KG1 (cell line): ENCODE data around the gene TEKT2.

Experiments
- DNase-seq: peaks from one replicate; lab custom pipeline; 2025; lab: John Stamatoyannopoulos, UW

Gene TEKT2

GRCh38 chr1:36087233-36088123 is 3.6 kb downstream of the TEKT2 start:
- DNase-seq = no peak

DNA sequence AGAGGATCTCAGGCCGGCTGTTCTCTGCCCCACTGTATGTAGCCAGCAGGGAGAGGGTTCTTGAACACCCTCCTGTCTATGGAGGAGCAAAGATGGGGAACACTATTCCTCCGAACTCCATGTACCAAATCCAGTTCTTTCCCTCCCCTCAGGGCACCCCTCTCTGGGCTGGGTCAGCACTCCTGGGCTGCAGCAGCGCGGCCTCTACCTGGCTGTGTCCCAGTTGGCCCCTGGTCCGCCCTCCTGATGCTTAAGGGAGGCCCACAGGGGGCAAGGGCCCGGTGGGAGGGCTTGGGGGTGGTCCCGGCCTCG is 4.3 kb downstream of the TEKT2 start:
- DNase-seq = no peak

GRCh38 chr1:36088577-36089392 is 4.9 kb downstream of the TEKT2 start, which contains the start of gene ADPRS:
Gene ADPRS (plus strand): TSS chr1:36088892. CDS start chr1:36088905, 13 bp downstream.
- peak; percentile 81 for DNase-seq

DNA sequence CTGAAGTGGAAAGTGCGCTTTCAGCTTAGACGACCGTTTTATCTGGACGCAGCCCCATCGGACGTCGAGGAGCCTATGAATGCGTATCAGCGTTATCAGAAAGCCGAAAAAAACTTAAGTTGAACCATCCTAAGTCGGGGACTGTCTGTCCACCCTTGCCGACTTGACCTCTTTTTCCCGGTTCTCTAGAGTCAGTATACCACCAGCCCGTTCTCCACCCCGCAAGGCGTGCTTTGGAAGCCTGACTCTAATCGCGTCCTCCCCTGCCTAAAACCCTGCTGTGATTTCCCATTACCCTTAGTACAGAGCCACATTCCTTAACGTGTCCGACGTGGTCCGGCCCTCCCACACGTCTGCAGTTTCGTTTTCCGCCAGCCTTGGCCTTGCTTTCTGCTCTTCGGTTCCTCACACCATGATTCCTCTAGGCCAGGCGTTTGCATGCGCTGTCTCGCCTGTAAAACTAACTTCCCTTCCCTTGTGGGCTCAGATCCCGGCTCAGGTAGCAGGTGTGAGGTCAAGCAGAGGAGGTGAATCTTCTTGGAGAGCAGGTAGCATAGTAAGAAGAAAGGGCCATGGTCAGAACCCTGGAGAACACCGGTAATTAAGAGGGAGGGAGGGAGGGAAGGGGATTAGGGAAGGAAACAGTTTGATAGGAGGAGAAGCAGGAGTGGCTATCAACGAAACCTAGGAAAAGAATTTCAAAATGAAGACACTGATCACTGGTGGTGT is 5.7 kb downstream of the TEKT2 start:
- no peak for DNase-seq

DNA sequence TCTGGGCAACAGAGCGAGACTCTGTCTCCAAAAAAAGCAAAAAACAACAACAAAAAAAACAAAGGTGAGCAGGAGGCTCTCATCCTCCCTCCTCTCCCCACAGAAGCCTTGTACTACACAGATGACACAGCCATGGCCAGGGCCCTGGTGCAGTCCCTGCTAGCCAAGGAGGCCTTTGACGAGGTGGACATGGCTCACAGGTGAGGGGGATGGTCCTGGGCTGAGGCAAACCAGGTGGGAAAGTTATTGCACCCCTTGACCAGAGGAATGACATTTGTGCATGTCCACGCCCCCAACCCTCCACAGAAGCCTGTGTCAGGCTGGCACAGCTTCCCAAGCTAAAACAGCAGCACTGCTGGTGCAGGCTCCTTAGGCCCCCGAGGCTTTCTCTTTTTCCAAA is 7.2 kb downstream of the TEKT2 start:
- DNase-seq = no peak

DNA sequence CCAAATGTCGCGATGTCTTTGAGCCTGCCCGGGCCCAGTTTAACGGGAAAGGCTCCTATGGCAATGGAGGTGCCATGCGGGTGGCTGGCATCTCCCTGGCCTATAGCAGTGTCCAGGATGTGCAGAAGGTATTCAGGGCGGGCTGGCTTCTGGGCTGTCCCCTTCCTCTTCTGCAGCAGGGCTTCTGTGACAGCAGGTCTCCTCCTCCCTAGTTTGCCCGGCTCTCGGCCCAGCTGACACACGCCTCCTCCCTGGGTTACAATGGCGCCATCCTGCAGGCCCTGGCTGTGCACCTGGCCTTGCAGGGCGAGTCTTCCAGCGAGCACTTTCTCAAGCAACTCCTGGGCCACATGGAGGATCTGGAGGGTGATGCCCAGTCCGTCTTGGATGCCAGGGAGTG is 7.8 kb downstream of the TEKT2 start:
- no peak for DNase-seq

GRCh38 chr1:36092166-36092797 is 8.4 kb downstream of the TEKT2 start:
- DNase-seq = no peak

DNA sequence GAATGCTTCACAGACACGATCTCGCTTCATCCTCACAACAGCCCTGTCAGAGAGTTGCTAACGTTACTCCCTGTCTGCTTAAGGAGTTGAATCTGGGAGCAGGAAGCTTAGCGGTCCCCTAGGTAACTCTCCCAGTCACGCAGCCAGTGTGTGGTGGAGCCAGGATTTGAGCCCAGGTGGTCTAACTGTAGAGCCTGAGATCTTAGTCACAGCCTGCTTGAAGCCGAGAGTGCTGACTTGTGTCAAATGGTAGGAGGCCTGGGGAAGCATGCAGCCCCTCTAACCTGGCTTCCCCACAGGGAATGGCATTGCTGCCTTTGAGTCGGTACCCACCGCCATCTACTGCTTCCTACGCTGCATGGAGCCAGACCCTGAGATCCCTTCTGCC is 8.9 kb downstream of the TEKT2 start:
- no peak for DNase-seq

DNA sequence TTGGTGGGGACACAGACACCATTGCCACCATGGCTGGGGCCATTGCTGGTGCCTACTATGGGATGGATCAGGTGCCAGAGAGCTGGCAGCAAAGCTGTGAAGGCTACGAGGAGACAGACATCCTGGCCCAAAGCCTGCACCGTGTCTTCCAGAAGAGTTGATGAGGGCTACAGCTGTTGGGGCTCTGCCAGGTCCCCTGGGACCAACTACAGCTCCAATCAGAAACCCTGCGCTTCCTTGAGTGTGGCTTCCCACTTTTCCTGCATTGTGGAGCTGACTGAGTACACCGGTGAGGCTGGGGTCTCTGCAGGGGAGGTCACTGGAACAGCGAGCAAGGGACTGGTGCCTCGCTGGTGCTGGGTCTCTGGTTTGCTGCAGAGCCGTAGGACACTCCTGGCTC is 9.3 kb downstream of the TEKT2 start:
- no peak for DNase-seq

- DNase-seq = no peak
Measured at GRCh38 chr1:36093929-36094328, 10.0 kb downstream of the TEKT2 start.

- no peak for DNase-seq
Measured at GRCh38 chr1:36094621-36095061, 10.7 kb downstream of the TEKT2 start.

DNA sequence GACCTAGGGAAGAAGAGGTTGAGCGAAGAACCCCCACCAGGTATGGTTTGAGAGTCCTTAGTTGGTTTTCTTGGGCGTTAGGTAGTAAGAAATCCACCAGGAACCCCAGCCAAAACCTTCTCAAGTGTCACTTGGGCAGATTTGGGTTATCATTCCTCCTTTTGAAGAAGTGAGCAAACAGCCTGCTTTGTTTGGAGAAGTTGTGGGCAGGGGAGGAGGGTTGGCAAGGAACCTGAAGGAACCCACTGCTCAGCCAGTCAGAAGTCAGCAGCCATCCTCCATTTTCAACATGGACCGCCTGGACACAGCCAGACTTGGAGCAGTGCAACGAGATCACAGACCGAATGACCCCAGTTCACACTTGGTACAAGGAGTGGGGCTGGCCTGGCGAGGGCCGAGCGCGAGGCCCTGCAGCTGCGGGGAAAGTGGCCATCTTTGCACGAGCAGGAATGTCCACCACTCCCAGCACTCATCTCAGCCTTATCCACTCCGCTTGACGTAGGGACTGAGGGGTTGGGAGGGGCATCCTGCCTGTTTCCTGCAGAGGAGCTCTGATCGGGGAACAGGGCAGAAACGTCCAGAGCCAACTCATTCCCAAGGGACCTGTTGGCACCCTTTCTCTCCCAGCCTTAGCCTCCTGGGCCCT is 12.0 kb downstream of the TEKT2 start:
- no peak for DNase-seq

DNA sequence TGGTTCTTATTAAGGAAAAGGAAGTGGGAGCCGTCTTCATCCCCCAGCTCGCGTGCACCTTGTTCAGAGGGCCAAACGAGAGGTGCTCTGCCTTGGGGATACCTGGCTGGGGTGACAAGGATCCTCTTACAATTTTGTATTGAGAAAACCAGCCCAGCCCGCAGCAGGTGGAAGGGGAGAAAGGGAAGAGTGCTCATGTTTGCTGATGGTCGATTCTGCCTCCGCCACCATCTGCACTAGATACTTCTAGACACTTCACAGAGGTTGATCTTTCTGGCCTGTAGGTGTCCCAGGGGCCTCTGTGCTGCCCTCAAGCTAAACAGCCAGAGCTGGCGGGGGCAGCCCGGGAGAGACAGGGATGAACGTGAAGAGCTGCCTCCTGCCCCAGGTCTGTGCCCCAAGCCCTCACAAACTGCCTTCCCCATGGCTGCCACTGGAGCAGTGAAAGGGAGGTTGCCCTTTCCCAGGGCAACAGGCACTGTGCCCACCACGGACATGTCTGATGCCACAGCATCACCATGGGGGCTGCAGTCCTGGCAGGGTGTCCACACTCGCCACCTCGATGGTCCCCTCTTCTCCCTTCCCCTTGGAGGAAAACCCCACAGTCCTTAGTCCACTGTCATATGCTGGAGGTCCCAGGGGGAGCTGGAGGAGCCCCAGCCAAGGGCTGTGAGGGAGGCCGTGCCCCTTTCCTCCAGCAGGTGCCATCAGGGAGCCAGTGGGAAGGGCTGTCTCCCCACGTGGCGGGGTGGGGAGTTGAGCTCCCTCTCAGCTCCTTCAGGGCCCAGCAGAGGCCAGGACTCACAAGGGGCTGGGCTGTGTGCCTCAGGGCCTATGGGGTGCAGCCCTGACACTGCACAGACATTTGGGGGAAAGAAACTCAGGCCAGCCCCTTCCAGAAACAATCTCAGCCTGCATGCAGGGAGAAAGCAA is 12.9 kb downstream of the TEKT2 start:
- DNase-seq = no peak

- DNase-seq = no peak
Measured at GRCh38 chr1:36097693-36098585, 14.0 kb downstream of the TEKT2 start.

DNA sequence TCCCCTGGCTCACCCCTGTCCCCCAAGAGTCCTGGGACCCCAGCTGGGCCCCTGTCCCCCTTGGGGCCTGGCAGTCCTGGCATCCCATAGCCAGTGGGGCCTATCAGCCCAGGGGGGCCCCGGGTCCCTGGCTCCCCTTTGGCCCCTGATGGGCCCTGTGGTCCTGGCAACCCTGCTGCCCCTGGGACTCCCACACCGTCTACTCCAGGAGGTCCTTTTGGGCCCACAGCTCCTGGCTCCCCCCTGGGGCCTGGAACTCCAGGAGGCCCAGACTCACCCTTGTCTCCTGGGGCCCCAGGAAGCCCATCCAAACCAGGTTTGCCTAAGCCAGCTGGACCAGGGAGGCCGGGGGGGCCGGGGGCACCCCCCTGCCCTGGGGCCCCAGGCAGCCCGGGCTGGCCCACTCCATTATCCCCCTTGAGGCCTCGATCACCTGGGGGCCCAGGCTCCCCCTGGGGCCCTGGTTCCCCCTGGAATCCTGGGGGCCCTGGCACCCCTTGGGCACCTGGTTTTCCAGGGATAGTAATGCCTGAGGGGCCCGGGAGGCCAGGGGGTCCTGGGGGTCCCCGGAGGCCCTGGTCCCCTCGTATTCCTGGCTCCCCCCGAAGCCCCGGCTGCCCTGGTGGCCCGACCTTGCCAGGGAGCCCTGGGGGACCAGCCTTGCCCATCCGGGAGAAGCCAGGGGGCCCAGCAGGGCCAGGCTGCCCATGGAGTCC is 14.9 kb downstream of the TEKT2 start:
- DNase-seq = no peak

DNA sequence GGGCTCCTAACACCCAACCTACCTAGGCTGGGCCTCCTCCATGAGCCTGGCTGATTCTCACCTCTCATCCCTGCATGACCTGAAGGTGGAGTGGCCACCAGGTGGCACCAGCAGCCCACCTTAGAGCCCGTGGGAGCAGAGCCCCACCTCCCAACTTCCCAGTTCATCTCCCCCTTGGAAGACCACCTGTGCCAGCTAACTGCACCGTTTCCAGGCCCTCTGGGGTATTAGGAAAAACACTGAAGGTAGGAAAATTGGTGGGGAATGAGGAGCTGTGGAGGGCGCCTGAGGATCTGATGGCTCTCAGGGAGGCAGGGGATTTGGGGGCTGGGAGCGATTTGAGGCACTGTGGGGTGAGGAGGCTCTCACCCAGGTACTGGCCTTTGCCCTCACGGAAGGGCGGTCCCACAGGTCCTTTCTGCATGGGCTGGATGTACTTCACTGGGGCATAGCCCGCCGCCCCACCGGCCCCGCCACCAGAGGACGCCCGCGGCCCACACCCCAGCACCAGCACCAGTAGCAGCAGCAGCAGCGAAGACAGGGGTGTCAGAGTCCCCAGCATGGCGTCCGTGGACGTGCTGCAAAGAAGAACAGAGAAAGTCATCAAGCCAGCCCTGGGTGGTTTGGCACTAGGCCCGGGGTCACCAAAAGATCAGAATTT is 15.9 kb downstream of the TEKT2 start:
- peak; percentile 23 for DNase-seq

DNA sequence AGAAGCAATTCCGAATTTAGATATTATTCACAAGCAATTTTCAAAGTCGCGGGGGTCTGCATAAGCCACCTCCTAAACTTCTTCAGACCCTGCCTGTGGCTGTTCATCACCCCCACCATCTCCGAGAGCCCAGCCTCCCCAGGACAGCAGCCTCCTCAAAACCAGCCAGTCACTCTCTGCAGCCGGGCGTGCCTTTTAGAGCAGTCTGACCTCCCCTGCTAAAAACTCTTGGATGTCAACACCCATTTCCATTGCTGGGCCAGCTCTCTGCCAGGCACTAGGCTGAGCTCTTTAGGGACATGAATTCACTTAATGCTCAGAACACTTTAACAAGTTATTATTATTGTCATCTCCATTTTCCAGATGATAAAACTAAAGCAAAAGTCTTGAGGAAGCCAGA is 16.5 kb downstream of the TEKT2 start:
- no peak for DNase-seq

- no peak for DNase-seq
Measured at GRCh38 chr1:36101546-36101945, 17.7 kb downstream of the TEKT2 start.
